Endothelial cell of umbilical vein (primary cell): Measurements from ENCODE around the gene UVRAG. TPM values are rescaled to one million over a fixed set of nuclear protein-coding genes. Genes with fewer than 3 reads are reported as not detected.

Experiments used
- BruUV-seq: library from RNA; stranded (reverse); fragments of 400-500 nt; replicated peaks from 2 replicates; lab custom pipeline; 2021; lab: Mats Ljungman, UMichigan
- CTCF ChIA-PET: fragments of 300-600, 350-600 bp; sonication (Branson Sonifier 250); formaldehyde crosslinking; loops from one replicate; lab custom pipeline; 2021; ENCODE audit warnings: antibody characterized with exemption, inconsistent platforms; lab: Charles Lee
- POLR2A ChIA-PET: fragments of 300-600, 350-600 bp; sonication (Branson Sonifier 250); formaldehyde crosslinking; loops from one replicate; lab custom pipeline; 2021; ENCODE audit warnings: antibody characterized with exemption, inconsistent platforms; lab: Charles Lee
- DNase-seq: peaks from one replicate; pipeline ENCODE4 v3.0.0-alpha.2; 2011; ENCODE audit warnings: low read depth, low spot score
- FAIRE-seq: peaks from 2 replicates; lab custom pipeline; 2011; peaks lifted over from hg19 to GRCh38; lab: Jason Lieb, UNC
- H2AFZ ChIP-seq: 2 replicates; pipeline ENCODE4 v1.6.0; 2012; ENCODE audit warnings: low read depth, low read length, control low read depth, inconsistent platforms
- H3K27ac ChIP-seq: 2 replicates; pipeline ENCODE4 v1.5.1; 2011; ENCODE audit warnings: low read depth, mild to moderate bottlenecking, control low read depth, low read length, moderate library complexity; ENCODE audit not compliant: insufficient read depth
- H3K27me3 ChIP-seq, 2 experiments: 2 replicates each; pipeline versions ENCODE4 v1.6.0 to v1.6.1; 2011; ENCODE audit warnings: low read length in 2 of 2, mixed read lengths in 1 of 2; ENCODE audit not compliant: control insufficient read depth in 2 of 2, insufficient read depth in 2 of 2
- H3K36me3 ChIP-seq, 2 experiments: 2 replicates in 1 of 2; 3 replicates in 1 of 2; pipeline ENCODE4 v1.5.1; 2011; ENCODE audit warnings: low read length in 2 of 2, mild to moderate bottlenecking in 1 of 2, moderate library complexity in 1 of 2; ENCODE audit not compliant: control insufficient read depth in 2 of 2, insufficient read depth in 2 of 2; ENCODE audit errors: extremely low read depth in 1 of 2
- H3K4me1 ChIP-seq: 3 replicates; pipeline ENCODE4 v1.5.1; 2011; ENCODE audit warnings: mild to moderate bottlenecking, low read length; ENCODE audit not compliant: control insufficient read depth, insufficient read depth; ENCODE audit errors: extremely low read depth
- H3K4me2 ChIP-seq: 2 replicates; pipeline ENCODE4 v1.6.1; 2011; ENCODE audit warnings: low read length, control low read depth, mixed read lengths; ENCODE audit not compliant: insufficient read depth
- H3K4me3 ChIP-seq, 3 experiments: fragments of 200-600 bp in 1 of 3; sonication (generic), shearing (Covaris generic) in 1 of 3; replicated peaks in 1 of 3; 2 replicates each; pipeline ENCODE4 v1.5.1; 2011 to 2016; ENCODE audit warnings: control low read depth in 3 of 3, low read length in 3 of 3, mild to moderate bottlenecking in 2 of 3, inconsistent platforms in 1 of 3, low read depth in 1 of 3, moderate library complexity in 1 of 3; ENCODE audit not compliant: insufficient read depth in 1 of 3
- H3K79me2 ChIP-seq: 2 replicates; pipeline ENCODE4 v1.6.0; 2012; ENCODE audit warnings: low read length, inconsistent platforms; ENCODE audit not compliant: control insufficient read depth, insufficient read depth
- H3K9ac ChIP-seq: replicated peaks from 2 replicates; pipeline ENCODE3; 2011; ENCODE audit warnings: low read length, control low read depth; ENCODE audit not compliant: insufficient read depth; ENCODE audit errors: extremely low read depth
- H3K9me1 ChIP-seq: replicated peaks from 3 replicates; pipeline ENCODE4 v1.6.0; 2011; ENCODE audit warnings: mild to moderate bottlenecking, low read length; ENCODE audit not compliant: control insufficient read depth, insufficient read depth; ENCODE audit errors: extremely low read depth
- H3K9me3 ChIP-seq: replicated peaks from 2 replicates; pipeline ENCODE4 v1.5.1; 2012; ENCODE audit warnings: low read length, inconsistent platforms; ENCODE audit not compliant: control insufficient read depth, insufficient read depth
- H4K20me1 ChIP-seq: replicated peaks from 2 replicates; pipeline ENCODE3; 2011; ENCODE audit warnings: mild to moderate bottlenecking, low read length; ENCODE audit not compliant: control insufficient read depth, insufficient read depth; ENCODE audit errors: extremely low read depth
- EZH2 ChIP-seq: IDR thresholded peaks from 2 replicates; pipeline ENCODE4 v1.6.1; 2012; ENCODE audit warnings: borderline replicate concordance, low read depth, mild to moderate bottlenecking, moderate library complexity, low read length, inconsistent platforms; ENCODE audit not compliant: severe bottlenecking
- FOS ChIP-seq: IDR thresholded peaks from 2 replicates; pipeline ENCODE4 v1.6.1; 2011; ENCODE audit warnings: mild to moderate bottlenecking, low read length, moderate library complexity, borderline replicate concordance; ENCODE audit not compliant: insufficient read depth
- GATA2 ChIP-seq: IDR thresholded peaks from 2 replicates; pipeline ENCODE4 v1.7.0; 2011; ENCODE audit warnings: low read depth, mild to moderate bottlenecking, moderate library complexity, mixed read lengths, low read length; ENCODE audit not compliant: insufficient read length, insufficient read depth
- JUN ChIP-seq: IDR thresholded peaks from 2 replicates; pipeline ENCODE4 v1.6.1; 2011; ENCODE audit warnings: borderline replicate concordance, low read depth; ENCODE audit not compliant: insufficient read length, insufficient read depth
- MYC ChIP-seq: IDR thresholded peaks from one replicate; pipeline ENCODE4 v1.6.1; 2011; ENCODE audit warnings: mild to moderate bottlenecking, low read depth, low read length
- POLR2A ChIP-seq: IDR thresholded peaks from 2 replicates; pipeline ENCODE4 v1.6.1; 2012; ENCODE audit warnings: low read depth, mild to moderate bottlenecking, control low read depth, low read length
- POLR2AphosphoS5 ChIP-seq: IDR thresholded peaks from 2 replicates; pipeline ENCODE4 v1.6.1; 2012; ENCODE audit warnings: low read depth, mild to moderate bottlenecking, control low read depth, low read length, moderate library complexity; ENCODE audit not compliant: insufficient read depth
- dilution Hi-C: fragments of 300-500 bp; cut with MboI; formaldehyde crosslinking; loops from one replicate; pipeline ENCODE4 v1.15.0; 2019; ENCODE audit warnings: low sequenced_read_pairs; ENCODE audit not compliant: extremely low pct_ligation_motif_present
- intact Hi-C: fragments of 100-400 bp; cut with micrococcal nuclease; formaldehyde crosslinking; loops from one replicate; pipeline ENCODE4 v1.10.0; 2022
- polyA plus RNA-seq, 4 experiments: library from polyadenylated mRNA; depleted of rRNA in 3 of 4; stranded (reverse) in 3 of 4; unstranded in 1 of 4; fragments of >200 nt; gene quantifications; 2 replicates each; pipeline versions ENCODE4 v1.2.1 to v1.2.3, GENCODE V29; 2011 to 2012; ENCODE audit warnings: missing spikeins in 1 of 4
- total RNA-seq: library from RNA; stranded (reverse); gene quantifications from 2 replicates; pipeline ENCODE4 v1.2.3, GENCODE V29; 2021
- TF ChIP-seq, protein P1 (sequence below), 2 donors: IDR thresholded peaks; 1 replicate in 1 of 2; 2 replicates in 1 of 2; pipeline ENCODE4 v1.5.1; 2011; ENCODE audit warnings: low read length in 2 of 2, mild to moderate bottlenecking in 2 of 2, moderate library complexity in 2 of 2, control low read depth in 1 of 2, inconsistent platforms in 1 of 2, low read depth in 1 of 2; ENCODE audit not compliant: insufficient read depth in 1 of 2; ENCODE audit errors: extremely low read depth in 1 of 2
- TF ChIP-seq, protein P2 (sequence below): IDR thresholded peaks from 2 replicates; pipeline ENCODE4 v1.6.1; 2011; ENCODE audit not compliant: insufficient read depth, insufficient read length

UVRAG gene
- total and polyA plus RNA-seq, 2 donors (not counting 3 experiments of a cell fraction or from before 2014, with no cell fraction given) = 21.2 to 65.6 TPM

DNA sequence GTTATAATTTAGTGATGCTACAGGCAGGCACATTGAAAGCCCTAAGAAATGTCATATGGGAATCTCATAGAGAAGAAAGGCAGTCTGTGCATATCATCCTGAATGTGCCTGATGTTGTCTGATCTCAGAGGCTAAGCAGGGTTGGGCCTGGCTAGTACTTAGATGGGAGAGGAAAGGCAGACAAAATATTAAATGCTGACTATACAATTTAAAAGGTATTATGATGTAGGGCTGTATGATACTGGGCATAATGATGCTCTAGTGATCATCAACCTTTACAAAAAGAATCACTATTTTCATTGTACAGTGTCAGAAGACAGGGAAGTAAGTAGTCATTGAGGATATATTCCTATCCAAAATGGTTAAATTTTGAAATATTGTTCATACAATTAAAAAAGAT, 119.8 kb downstream of the UVRAG start:
- ChIA-PET POLR2A (no interaction called here), CTCF (interaction anchor here (1.1 kb wide), 1 partner anchor 10 kb away, joined by 3 read pairs; no protein-coding TSS in a partner anchor)
- no peak overlapping the region for H3K9ac ChIP-seq
- H3K27me3 ChIP-seq = no peaks in the 10 kb centered on the region
- H3K36me3 ChIP-seq = no peaks in the 10 kb centered on the region
- intact Hi-C loops (loop anchor here (5.0 kb wide), 1 partner anchor 137 kb away; no protein-coding TSS in a partner anchor), dilution Hi-C loops (no loop called here)
- no peaks in the 10 kb centered on the region for H3K9me1 ChIP-seq
- H3K79me2 ChIP-seq = peaks cover 36% of the 10 kb centered on the region
- H3K9me3 ChIP-seq = no peaks in the 10 kb centered on the region
- H2AFZ ChIP-seq = no peak overlapping the region
- H3K4me3 ChIP-seq = no peak overlapping the region
- H3K4me1 ChIP-seq = peaks cover 21% of the 10 kb centered on the region
- no peak for FAIRE-seq
- H4K20me1 ChIP-seq = peaks cover 6% of the 10 kb centered on the region
- no peak overlapping the region for H3K27ac ChIP-seq
- BruUV-seq = no TSS peak
- no peak overlapping the region for H3K4me2 ChIP-seq
- DNase-seq = no peak
- TF ChIP-seq, protein P1, sequence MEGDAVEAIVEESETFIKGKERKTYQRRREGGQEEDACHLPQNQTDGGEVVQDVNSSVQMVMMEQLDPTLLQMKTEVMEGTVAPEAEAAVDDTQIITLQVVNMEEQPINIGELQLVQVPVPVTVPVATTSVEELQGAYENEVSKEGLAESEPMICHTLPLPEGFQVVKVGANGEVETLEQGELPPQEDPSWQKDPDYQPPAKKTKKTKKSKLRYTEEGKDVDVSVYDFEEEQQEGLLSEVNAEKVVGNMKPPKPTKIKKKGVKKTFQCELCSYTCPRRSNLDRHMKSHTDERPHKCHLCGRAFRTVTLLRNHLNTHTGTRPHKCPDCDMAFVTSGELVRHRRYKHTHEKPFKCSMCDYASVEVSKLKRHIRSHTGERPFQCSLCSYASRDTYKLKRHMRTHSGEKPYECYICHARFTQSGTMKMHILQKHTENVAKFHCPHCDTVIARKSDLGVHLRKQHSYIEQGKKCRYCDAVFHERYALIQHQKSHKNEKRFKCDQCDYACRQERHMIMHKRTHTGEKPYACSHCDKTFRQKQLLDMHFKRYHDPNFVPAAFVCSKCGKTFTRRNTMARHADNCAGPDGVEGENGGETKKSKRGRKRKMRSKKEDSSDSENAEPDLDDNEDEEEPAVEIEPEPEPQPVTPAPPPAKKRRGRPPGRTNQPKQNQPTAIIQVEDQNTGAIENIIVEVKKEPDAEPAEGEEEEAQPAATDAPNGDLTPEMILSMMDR (IDR thresholded peaks at IDR 0.05; ENCODE audit: extremely low read depth in 1 of 2, insufficient read depth in 1 of 2, low read depth in 1 of 2, low read length in 2 of 2) = no peak
- TF ChIP-seq POLR2AphosphoS5 (no peak), EZH2 (no peak), JUN (no peak), MYC (no peak), FOS (no peak), POLR2A (no peak), GATA2 (no peak)
- TF ChIP-seq, protein P2, sequence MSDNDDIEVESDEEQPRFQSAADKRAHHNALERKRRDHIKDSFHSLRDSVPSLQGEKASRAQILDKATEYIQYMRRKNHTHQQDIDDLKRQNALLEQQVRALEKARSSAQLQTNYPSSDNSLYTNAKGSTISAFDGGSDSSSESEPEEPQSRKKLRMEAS = no peak
